Measurements from ENCODE around the gene GON4L. TPM values are rescaled to one million over a fixed set of nuclear protein-coding genes. Genes with fewer than 3 reads are reported as not detected.

The GON4L gene
- polyA plus RNA-seq, 1 of the 3 experiments (the other 2 are of a cell fraction): 16.5 TPM

DNA sequence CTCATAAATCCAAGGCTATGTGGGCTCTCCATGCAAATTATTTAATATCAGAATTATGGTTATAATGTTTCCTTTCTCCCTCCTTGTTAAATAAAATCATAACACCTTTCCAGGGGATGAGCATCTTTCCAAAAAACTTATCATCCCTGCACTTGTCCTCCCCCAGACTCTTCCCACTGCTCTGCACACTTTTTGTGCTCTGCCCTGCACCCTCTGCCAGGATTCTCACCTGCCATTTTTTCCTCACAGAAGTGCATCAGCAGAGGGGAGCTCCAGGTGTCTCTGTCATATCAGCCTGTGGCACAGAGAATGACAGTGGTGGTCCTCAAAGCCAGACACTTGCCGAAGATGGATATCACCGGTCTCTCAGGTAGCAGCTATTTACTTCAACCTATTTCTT is 23.2 kb upstream of the GON4L start:
- Histone ChIP-seq H3K4me1 (ENCODE audit: control insufficient read depth in 1 of 2, insufficient read depth in 2 of 2, low read depth in 1 of 2, low read length in 1 of 2) (peaks cover 0 to 8% of the 10 kb centered on the region in 2 experiments; a peak in 2 of 4 replicates), H3K4me3 (ENCODE audit: low read depth in 2 of 2, low read length in 1 of 2) (no peak overlapping the region), H3K4me2 (no peak overlapping the region), H2AFZ (ENCODE audit: low read depth) (no peak overlapping the region), H3K9me2 (no peaks in the 10 kb centered on the region), H3K9me3 (no peaks in the 10 kb centered on the region), H4K20me1 (ENCODE audit: insufficient read depth) (no peaks in the 10 kb centered on the region), H3K36me3 (replicated peaks in 1 of 2; ENCODE audit: control insufficient read depth in 1 of 2, insufficient read depth in 2 of 2, low read length in 1 of 2) (peaks cover 12 to 22% of the 10 kb centered on the region in 2 experiments), H3K9ac (no peak overlapping the region), H3K27ac (ENCODE audit: low read depth in 2 of 2, low read length in 1 of 2) (no peak overlapping the region), H3F3A (replicated peaks; ENCODE audit: insufficient read depth) (peaks cover 20% of the 10 kb centered on the region), H3K27me3 (ENCODE audit: insufficient read depth) (no peaks in the 10 kb centered on the region), H3K79me2 (ENCODE audit: insufficient read depth) (peaks cover 12% of the 10 kb centered on the region)
- no peak for DNase-seq
- TF ChIP-seq FOXM1 (IDR thresholded peaks at IDR 0.05; ENCODE audit: low read depth) (no peak), RAD21 (IDR thresholded peaks at IDR 0.05; ENCODE audit: low read length) (no peak), TEAD4 (IDR thresholded peaks at IDR 0.05; ENCODE audit: borderline replicate concordance, insufficient read depth) (no peak), EP300 (IDR thresholded peaks at IDR 0.05; ENCODE audit: borderline replicate concordance in 1 of 2, low read depth in 1 of 2, low read length in 1 of 2) (no peak), GATA2 (CRISPR knock-in tag; IDR thresholded peaks at IDR 0.05) (no peak), RFX5 (IDR thresholded peaks at IDR 0.05; ENCODE audit: low read length) (no peak), SMC3 (IDR thresholded peaks at IDR 0.05; ENCODE audit: low read depth, low read length) (no peak), GABPA (IDR thresholded peaks at IDR 0.05; ENCODE audit: low read depth) (no peak), ELF1 (IDR thresholded peaks at IDR 0.05) (no peak), MEF2A (IDR thresholded peaks at IDR 0.05; ENCODE audit: borderline replicate concordance, low read depth) (no peak), MXI1 (IDR thresholded peaks at IDR 0.05; ENCODE audit: low read depth, low read length) (no peak), YY1 (IDR thresholded peaks at IDR 0.05; ENCODE audit: low read depth) (no peak)
- TF ChIP-seq, protein P1, sequence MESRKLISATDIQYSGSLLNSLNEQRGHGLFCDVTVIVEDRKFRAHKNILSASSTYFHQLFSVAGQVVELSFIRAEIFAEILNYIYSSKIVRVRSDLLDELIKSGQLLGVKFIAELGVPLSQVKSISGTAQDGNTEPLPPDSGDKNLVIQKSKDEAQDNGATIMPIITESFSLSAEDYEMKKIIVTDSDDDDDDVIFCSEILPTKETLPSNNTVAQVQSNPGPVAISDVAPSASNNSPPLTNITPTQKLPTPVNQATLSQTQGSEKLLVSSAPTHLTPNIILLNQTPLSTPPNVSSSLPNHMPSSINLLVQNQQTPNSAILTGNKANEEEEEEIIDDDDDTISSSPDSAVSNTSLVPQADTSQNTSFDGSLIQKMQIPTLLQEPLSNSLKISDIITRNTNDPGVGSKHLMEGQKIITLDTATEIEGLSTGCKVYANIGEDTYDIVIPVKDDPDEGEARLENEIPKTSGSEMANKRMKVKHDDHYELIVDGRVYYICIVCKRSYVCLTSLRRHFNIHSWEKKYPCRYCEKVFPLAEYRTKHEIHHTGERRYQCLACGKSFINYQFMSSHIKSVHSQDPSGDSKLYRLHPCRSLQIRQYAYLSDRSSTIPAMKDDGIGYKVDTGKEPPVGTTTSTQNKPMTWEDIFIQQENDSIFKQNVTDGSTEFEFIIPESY (IDR thresholded peaks at IDR 0.05; ENCODE audit: borderline replicate concordance, low read depth): no peak
- TF ChIP-seq, protein P2, sequence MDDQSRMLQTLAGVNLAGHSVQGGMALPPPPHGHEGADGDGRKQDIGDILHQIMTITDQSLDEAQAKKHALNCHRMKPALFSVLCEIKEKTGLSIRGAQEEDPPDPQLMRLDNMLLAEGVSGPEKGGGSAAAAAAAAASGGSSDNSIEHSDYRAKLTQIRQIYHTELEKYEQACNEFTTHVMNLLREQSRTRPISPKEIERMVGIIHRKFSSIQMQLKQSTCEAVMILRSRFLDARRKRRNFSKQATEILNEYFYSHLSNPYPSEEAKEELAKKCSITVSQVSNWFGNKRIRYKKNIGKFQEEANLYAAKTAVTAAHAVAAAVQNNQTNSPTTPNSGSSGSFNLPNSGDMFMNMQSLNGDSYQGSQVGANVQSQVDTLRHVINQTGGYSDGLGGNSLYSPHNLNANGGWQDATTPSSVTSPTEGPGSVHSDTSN (IDR thresholded peaks at IDR 0.05): no peak
- WGBS (ENCODE audit: low lambda C conversion rate): 100% methylated on average over 2 of the region's 2 CpGs
- POLR2A ChIA-PET: no interaction called here
- CTCF ChIA-PET: no interaction called here

DNA sequence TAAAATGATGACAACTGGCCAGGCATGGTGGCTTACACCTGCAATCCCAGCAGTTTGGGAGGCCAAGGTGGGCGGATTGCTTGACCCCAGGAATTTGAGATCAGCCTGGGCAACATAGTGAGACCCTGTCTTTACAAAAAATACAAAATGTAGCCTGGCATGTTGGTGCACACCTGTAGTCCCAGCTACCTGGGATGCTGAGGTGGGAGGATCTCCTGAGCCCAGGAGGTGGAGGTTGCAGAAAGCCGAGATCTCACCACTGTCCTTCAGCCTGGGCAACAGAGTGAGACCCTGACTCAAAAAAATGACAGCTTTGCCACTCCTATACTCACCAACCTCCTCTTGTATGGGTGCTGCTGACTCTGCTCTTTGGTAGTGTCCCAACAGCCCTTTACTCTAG is 20.9 kb upstream of the GON4L start:
- Histone ChIP-seq H3K36me3 (replicated peaks in 1 of 2; ENCODE audit: control insufficient read depth in 1 of 2, insufficient read depth in 2 of 2, low read length in 1 of 2) (peaks cover 16 to 22% of the 10 kb centered on the region in 2 experiments), H3K9me3 (no peaks in the 10 kb centered on the region), H3K27me3 (ENCODE audit: insufficient read depth) (no peaks in the 10 kb centered on the region), H3F3A (replicated peaks; ENCODE audit: insufficient read depth) (peaks cover 3% of the 10 kb centered on the region), H3K9ac (no peak overlapping the region), H3K27ac (ENCODE audit: low read depth in 2 of 2, low read length in 1 of 2) (no peak overlapping the region), H3K9me2 (no peaks in the 10 kb centered on the region), H2AFZ (ENCODE audit: low read depth) (no peak overlapping the region), H3K4me2 (no peak overlapping the region), H4K20me1 (ENCODE audit: insufficient read depth) (no peaks in the 10 kb centered on the region), H3K79me2 (ENCODE audit: insufficient read depth) (peaks cover 17% of the 10 kb centered on the region), H3K4me3 (ENCODE audit: low read depth in 2 of 2, low read length in 1 of 2) (no peak overlapping the region), H3K4me1 (ENCODE audit: control insufficient read depth in 1 of 2, insufficient read depth in 2 of 2, low read depth in 1 of 2, low read length in 1 of 2) (peaks cover 0 to 2% of the 10 kb centered on the region in 2 experiments; a peak in 1 of 4 replicates)
- 95% methylated on average over 2 of the region's 2 CpGs for WGBS (ENCODE audit: low lambda C conversion rate)
- ChIA-PET CTCF (no interaction called here), POLR2A (interaction anchor here (1.2 kb wide), 1 partner anchor 39 kb away, joined by 3 read pairs; no protein-coding TSS in a partner anchor)
- TF ChIP-seq, protein P3, sequence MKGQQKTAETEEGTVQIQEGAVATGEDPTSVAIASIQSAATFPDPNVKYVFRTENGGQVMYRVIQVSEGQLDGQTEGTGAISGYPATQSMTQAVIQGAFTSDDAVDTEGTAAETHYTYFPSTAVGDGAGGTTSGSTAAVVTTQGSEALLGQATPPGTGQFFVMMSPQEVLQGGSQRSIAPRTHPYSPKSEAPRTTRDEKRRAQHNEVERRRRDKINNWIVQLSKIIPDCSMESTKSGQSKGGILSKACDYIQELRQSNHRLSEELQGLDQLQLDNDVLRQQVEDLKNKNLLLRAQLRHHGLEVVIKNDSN (IDR thresholded peaks at IDR 0.05; ENCODE audit: borderline replicate concordance, low read depth): no peak
- no peak for TF ChIP-seq EP300 (IDR thresholded peaks at IDR 0.05; ENCODE audit: borderline replicate concordance in 1 of 2, low read depth in 1 of 2, low read length in 1 of 2)
- TF ChIP-seq RAD21 (IDR thresholded peaks at IDR 0.05; ENCODE audit: low read length): no peak
- TF ChIP-seq CHD2 (IDR thresholded peaks at IDR 0.05; ENCODE audit: low read length, partially characterized antibody): no peak
- TF ChIP-seq, protein P4, sequence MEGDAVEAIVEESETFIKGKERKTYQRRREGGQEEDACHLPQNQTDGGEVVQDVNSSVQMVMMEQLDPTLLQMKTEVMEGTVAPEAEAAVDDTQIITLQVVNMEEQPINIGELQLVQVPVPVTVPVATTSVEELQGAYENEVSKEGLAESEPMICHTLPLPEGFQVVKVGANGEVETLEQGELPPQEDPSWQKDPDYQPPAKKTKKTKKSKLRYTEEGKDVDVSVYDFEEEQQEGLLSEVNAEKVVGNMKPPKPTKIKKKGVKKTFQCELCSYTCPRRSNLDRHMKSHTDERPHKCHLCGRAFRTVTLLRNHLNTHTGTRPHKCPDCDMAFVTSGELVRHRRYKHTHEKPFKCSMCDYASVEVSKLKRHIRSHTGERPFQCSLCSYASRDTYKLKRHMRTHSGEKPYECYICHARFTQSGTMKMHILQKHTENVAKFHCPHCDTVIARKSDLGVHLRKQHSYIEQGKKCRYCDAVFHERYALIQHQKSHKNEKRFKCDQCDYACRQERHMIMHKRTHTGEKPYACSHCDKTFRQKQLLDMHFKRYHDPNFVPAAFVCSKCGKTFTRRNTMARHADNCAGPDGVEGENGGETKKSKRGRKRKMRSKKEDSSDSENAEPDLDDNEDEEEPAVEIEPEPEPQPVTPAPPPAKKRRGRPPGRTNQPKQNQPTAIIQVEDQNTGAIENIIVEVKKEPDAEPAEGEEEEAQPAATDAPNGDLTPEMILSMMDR (IDR thresholded peaks at IDR 0.05): no peak
- DNase-seq: no peak
